ENCODE results near the gene HOMER2. TPM values are rescaled to one million over a fixed set of nuclear protein-coding genes. Genes with fewer than 3 reads are reported as not detected.

Gene HOMER2
- total RNA-seq, 1 donor from 2014 or later: 16.4 TPM

- no peaks in the 10 kb centered on the region for H3K9me3 ChIP-seq
- no peak for TF ChIP-seq CTCF (IDR thresholded peaks at IDR 0.05)
- no peaks in the 10 kb centered on the region for H3K27me3 ChIP-seq
- intact Hi-C loops (cut with DNase I): no loop called here
- DNase-seq (no peak), ATAC-seq (no peak)
- peaks cover 15% of the 10 kb centered on the region for H3K36me3 ChIP-seq
- H3K27ac ChIP-seq: no peak overlapping the region
- H3K4me3 ChIP-seq: no peak overlapping the region
- H3K4me1 ChIP-seq: peaks cover 2% of the 10 kb centered on the region
These were observed 42.6 kb upstream of the HOMER2 start for GRCh38 chr15:82995076-82995475.

GRCh38 chr15:82993144-82993543 is 40.6 kb upstream of the HOMER2 start:
- Histone ChIP-seq H3K27me3 (no peaks in the 10 kb centered on the region), H3K4me3 (no peak overlapping the region), H3K27ac (no peak overlapping the region), H3K36me3 (peaks cover 30% of the 10 kb centered on the region), H3K9me3 (no peaks in the 10 kb centered on the region), H3K4me1 (no peaks in the 10 kb centered on the region)
- DNase-seq (no peak), ATAC-seq (no peak)
- intact Hi-C loops (cut with DNase I): loop anchor here (5.0 kb wide), 1 partner anchor 151 kb away; no protein-coding TSS in a partner anchor
- TF ChIP-seq CTCF (IDR thresholded peaks at IDR 0.05): no peak

- H3K27ac ChIP-seq: no peak overlapping the region
- peaks cover 36% of the 10 kb centered on the region for H3K36me3 ChIP-seq
- no peaks in the 10 kb centered on the region for H3K27me3 ChIP-seq
- TF ChIP-seq CTCF (IDR thresholded peaks at IDR 0.05): no peak
- H3K4me1 ChIP-seq: peaks cover 1% of the 10 kb centered on the region
- intact Hi-C loops (cut with DNase I): loop anchor here (5.0 kb wide), 1 partner anchor 150 kb away; no protein-coding TSS in a partner anchor
- ATAC-seq (no peak), DNase-seq (no peak)
- H3K4me3 ChIP-seq: no peak overlapping the region
- H3K9me3 ChIP-seq: no peaks in the 10 kb centered on the region
These were observed 40.0 kb upstream of the HOMER2 start for GRCh38 chr15:82992436-82992998.

- DNase-seq (no peak), ATAC-seq (peak; percentile 16)
- no peak for TF ChIP-seq CTCF (IDR thresholded peaks at IDR 0.05)
- peaks cover 15% of the 10 kb centered on the region for H3K4me1 ChIP-seq
- intact Hi-C loops (cut with DNase I): no loop called here
- peak overlapping the region; percentile 91 for H3K4me3 ChIP-seq
- no peaks in the 10 kb centered on the region for H3K27me3 ChIP-seq
- H3K27ac ChIP-seq: peak overlapping the region; percentile 75
- H3K9me3 ChIP-seq: no peaks in the 10 kb centered on the region
- peaks cover 31% of the 10 kb centered on the region for H3K36me3 ChIP-seq
These were observed 33.9 kb upstream of the HOMER2 start for GRCh38 chr15:82986442-82986780.

- TF ChIP-seq CTCF (IDR thresholded peaks at IDR 0.05): no peak
- Histone ChIP-seq H3K4me3 (peak within 1 kb of the TSS; percentile 91), H3K36me3 (peaks cover 26% of the 10 kb centered on the region), H3K9me3 (no peaks in the 10 kb centered on the region), H3K27me3 (no peaks in the 10 kb centered on the region), H3K4me1 (peaks cover 15% of the 10 kb centered on the region), H3K27ac (peak within 1 kb of the TSS; percentile 75)
- intact Hi-C loops (cut with DNase I): no loop called here
- DNase-seq (peak; percentile 95), ATAC-seq (peak; percentile 98)
These were observed 33.3 kb upstream of the HOMER2 start, which contains the start of gene RAMAC for GRCh38 chr15:82985688-82986441. Gene RAMAC, plus strand, starts transcription at chr15:82986210. Its CDS starts 2,809 bp downstream, at chr15:82989019.

Measured in upper lobe of right lung (tissue), 1 donor.